ENCODE data around the gene ZMYND8.
A peak's percentile ranks its signal among the peaks of the same experiment; 100 is the strongest.
"Not testable (repeated sequence)": the region's sequence is repeated elsewhere in the genome, so short reads cannot be mapped to it uniquely, and the experiment has no call there.

Gene ZMYND8

GRCh38 chr20:47196091-47197081 is 160.1 kb downstream of the ZMYND8 start:
- peak; percentile 36 for DNase-seq

GRCh38 chr20:47195573-47195972 is 160.9 kb downstream of the ZMYND8 start:
- DNase-seq: no peak

GRCh38 chr20:47191956-47192355 is 164.5 kb downstream of the ZMYND8 start:
- no peak for DNase-seq

DNA sequence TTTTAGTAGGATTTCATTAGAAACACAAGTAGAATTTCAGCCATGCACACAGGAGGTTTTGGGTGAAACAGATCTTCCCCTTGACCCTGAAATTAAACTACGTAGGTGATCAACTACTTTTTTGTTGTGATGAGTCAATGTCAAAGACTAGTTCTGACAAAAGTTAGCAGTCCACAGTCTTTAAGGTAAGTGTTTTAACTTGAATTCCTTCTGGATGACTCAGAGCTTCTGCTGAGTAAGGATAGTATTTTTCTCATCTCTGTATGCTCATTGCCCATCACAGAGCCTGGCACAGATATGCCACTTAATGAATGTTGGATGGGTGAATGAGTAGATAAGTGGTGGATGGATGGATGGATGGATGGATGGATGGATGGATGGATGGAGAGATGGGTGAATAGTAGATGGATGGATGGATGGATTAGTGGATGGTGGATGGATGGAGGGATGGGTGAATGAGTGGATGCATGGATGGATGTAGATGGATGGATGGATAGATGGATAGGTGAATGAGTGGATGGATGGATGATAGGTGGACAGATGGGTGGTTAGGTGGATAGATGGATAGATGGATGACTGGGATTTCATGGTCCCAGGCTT is 165.3 kb downstream of the ZMYND8 start:
- peak; percentile 60 for DNase-seq

DNA sequence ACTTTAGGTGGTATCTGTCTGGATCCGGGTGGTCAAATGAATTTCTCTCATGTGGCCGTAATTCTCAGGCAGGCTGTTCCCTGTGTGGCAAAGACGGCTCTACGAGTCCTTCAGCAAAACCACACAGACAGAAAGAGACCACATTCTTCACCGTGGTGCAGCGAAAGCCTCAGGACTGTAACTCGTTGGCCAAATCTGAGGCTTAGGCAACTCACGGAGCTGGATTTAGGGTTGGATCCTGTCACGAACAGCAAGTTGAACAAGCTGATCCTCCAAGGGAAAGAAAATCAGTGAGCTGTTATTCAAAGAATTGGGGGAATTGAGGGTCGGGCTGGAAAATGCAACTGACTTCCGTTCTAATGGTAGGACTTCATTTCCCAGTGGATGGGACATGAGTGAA is 167.4 kb downstream of the ZMYND8 start:
- no peak for DNase-seq

- no peak for DNase-seq
Measured at GRCh38 chr20:47188540-47188939, 168.0 kb downstream of the ZMYND8 start.

- no peak for DNase-seq
Measured at GRCh38 chr20:47187450-47188195, 168.9 kb downstream of the ZMYND8 start.

DNA sequence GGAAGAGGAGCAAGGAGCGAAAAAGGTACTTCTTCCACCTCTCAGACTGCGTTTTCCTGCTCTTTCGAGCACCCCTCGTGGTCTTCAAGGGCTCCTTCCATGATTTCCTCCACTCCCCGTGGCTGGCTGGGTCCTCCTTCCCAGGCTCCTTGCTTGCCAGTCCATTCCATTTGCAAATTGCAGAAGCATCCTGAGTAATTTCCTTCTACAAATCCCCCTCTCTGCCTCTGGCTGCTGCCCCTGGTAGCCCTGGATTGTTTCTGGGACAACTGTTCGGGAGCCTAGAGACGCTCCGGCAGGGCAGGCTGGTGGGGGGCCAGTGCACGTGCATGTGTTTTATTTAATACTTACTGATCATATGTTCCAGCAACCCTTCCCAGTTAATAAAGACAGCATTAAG is 173.1 kb downstream of the ZMYND8 start:
- DNase-seq: no peak

- peak; percentile 70 for DNase-seq
Measured at GRCh38 chr20:47181056-47181862, 175.2 kb downstream of the ZMYND8 start.

DNA sequence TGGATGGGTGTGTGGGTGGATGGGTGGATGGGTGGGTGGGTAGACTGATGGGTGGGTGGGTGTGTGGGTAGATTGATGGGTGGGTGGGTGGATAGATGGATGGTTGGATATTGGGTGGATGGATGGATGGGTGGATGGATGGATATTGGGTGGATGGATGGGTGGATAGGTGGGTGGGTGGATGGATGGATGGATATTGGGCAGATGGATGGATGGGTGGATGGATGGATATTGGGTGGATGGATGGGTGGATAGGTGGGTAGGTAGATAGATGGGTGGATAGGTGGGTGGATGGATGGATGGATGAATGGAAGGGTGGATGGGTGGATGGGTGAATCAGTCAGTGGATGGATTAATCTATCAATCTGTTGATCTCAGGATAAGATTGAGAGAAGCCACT is 177.2 kb downstream of the ZMYND8 start:
- DNase-seq: no peak

GRCh38 chr20:47178851-47179250 is 177.6 kb downstream of the ZMYND8 start:
- DNase-seq: no peak

DNA sequence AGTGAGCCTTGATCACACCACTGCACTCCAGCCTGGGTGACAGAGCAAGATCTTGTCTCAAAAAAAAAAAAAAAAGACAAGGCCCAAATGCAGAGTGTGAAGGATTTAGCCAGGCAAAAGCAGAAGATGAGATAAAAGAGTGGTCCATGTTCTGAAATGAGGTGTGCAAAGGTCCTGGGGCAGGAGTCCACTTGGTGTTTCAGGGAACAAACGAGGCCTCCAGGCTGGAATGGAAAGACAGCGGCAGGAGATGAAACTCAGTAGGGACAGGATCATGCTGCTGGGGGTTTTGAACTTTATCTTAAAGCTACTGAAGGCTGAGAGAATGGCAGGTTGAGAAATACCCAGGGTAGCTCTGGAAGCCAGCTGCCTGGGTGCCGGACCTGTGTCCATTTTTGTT is 178.2 kb downstream of the ZMYND8 start:
- no peak for DNase-seq

GRCh38 chr20:47176217-47176616 is 180.3 kb downstream of the ZMYND8 start:
- DNase-seq: not testable (repeated sequence)

DNA sequence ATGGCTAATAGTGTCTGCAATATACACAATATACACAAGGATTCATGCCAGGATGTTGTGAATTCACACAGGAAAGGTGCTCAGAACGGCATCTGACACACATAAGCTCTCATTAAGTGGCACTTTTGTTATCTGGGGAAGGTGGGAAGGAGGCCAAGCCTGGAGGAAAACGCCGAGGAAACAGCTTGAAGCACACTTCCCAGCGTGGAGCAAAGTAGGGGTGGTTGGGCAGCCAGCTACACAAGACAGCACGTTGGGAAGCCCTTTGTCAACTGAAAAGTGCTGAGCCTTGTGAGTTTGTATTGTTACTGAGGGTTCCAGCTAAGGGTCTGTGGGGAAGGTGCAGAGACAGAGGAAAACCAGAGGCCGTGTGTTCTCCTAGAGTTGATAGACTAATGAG is 181.0 kb downstream of the ZMYND8 start:
- DNase-seq: no peak

DNA sequence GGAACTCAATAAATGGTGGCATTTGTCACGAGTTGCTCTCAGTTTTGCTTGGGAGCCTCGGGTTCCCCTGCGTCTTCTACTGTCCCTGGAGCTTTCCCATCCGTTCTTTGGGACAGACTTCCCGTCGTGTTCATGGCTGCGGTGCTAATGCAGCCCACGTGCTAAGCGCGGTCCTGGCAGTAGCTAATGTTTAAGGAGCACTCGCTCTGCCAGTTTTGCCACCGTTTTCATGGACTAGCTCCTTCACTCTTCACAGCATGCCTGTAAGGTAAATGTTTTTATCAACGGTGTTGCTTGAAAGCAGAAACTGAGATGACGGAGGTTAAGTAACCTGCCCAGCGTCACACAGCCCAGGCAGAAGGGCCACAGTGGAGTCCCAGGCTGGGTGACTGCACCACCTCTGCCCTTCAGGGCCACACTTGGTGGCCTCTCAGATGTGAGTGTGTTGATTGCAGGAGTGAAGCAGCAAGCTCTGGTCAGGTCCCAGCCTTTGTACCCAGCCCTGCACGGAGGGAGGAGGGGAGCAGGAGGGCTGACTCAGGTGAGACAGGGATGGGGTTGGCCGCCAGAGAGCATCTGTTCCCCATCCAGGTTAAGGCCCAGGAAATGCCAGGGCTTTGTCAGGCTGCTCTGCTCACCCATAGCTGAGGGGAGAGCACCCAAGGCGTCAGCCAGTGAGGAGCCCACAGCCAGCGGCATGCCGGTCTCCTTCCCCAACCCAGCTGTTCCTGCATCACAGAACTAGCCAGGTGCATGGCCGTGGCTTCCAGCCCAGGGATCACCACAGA is 181.8 kb downstream of the ZMYND8 start:
- no peak for DNase-seq

- DNase-seq: no peak
Measured at GRCh38 chr20:47173596-47174216, 182.8 kb downstream of the ZMYND8 start.

- no peak for DNase-seq
Measured at GRCh38 chr20:47172579-47172978, 183.9 kb downstream of the ZMYND8 start.

- DNase-seq: no peak
Measured at GRCh38 chr20:47167846-47168245, 188.7 kb downstream of the ZMYND8 start.

DNA sequence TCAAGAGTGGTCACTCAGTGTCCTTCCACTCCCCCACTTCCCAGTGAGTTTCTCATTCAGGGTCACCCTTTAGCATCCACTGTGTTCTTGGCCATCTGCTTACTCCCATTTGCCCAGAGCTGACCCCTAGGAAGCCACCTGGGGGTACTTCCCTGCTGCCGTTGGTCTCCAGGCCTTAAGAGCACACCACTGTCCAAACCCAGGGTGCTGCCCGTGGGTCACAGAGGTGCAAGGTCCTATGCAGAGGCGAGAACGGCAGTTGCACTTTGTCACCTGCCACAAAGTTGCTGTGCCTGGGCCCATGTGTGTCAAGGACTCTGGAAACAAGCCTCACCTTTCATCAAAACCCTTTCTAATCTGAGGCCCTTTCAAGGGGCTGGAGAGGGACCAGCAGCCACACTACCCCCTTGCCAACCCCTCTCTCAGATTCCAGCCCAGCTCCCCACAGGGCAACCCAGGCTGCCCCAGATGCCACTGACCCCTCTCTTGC is 191.1 kb downstream of the ZMYND8 start:
- DNase-seq: no peak

- DNase-seq: no peak
Measured at GRCh38 chr20:47164140-47164539, 192.4 kb downstream of the ZMYND8 start.

DNA sequence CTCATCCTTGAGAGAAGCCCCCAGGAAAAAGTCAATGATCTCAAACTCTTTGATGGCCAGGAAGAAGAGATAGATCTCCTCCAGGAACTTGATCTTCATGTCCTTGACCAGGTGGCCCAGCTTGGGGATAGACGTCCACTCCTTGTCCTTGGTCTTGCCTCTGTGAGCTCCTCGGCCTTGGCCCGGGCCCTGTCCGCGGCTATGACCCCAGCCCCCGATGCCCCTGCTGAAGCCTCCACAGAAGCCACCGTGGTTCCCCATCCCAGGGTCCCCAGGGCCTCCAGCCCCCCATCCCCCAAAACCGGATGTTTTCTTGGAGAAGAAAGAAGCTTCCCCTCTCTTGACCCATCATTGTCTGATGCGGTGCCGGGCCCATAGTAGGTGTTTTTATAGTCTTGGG is 195.1 kb downstream of the ZMYND8 start:
- no peak for DNase-seq

Data from kidney glomerular epithelial cell (primary cell).